Muscle of leg (tissue), 11 donors: ENCODE results near the gene MTF1. TPM values are rescaled to one million over a fixed set of nuclear protein-coding genes. Genes with fewer than 3 reads are reported as not detected.
A peak's percentile ranks its signal among the peaks of the same experiment; 100 is the strongest.
"Not testable (repeated sequence)": the region's sequence is repeated elsewhere in the genome, so short reads cannot be mapped to it uniquely, and the experiment has no call there.

Experiments
- DNase-seq: peaks from one replicate; pipeline ENCODE4 v3.0.0; 2013
- H3K27ac ChIP-seq: one replicate; pipeline ENCODE4 v1.5.1; 2013; ENCODE audit warnings: mild to moderate bottlenecking, low read length, control low read depth
- H3K27me3 ChIP-seq: one replicate; pipeline ENCODE4 v1.6.1; 2013; ENCODE audit warnings: low read length; ENCODE audit not compliant: control insufficient read depth, insufficient read depth
- H3K36me3 ChIP-seq: one replicate; pipeline ENCODE4 v1.6.1; 2013; ENCODE audit warnings: low read length; ENCODE audit not compliant: control insufficient read depth, insufficient read depth
- H3K4me1 ChIP-seq: one replicate; pipeline ENCODE4 v1.6.1; 2013; ENCODE audit warnings: low read length; ENCODE audit not compliant: control insufficient read depth, insufficient read depth
- H3K4me3 ChIP-seq: one replicate; pipeline ENCODE4 v1.5.1; 2013; ENCODE audit warnings: low read length, control low read depth
- H3K9me3 ChIP-seq: replicated peaks from 2 replicates; pipeline ENCODE4 v1.6.1; 2013; ENCODE audit warnings: low read depth, low read length; ENCODE audit not compliant: control insufficient read depth
- WGBS: methylation state at CpG from one replicate; pipeline ENCODE4 v1.1.5; 2013; ENCODE audit warnings: missing lambda C conversion rate; ENCODE audit not compliant: insufficient coverage; 5-methylcytosine and 5-hydroxymethylcytosine counted together
- polyA plus RNA-seq, 8 donors: library from polyadenylated mRNA; unstranded; fragments of 120-200 nt; gene quantifications; one replicate each; pipeline versions ENCODE4 v1.2.1 to v1.2.3, GENCODE V29; 2013; ENCODE audit warnings: inconsistent platforms in 1 of 8, low replicate concordance in 1 of 8; ENCODE audit not compliant: insufficient read length in 8 of 8, insufficient read depth in 1 of 8
- total RNA-seq: library from RNA; stranded (reverse); fragments of 120-200 nt; gene quantifications from one replicate; pipeline ENCODE4 v1.2.4, GENCODE V29; 2013

MTF1 gene
- total and polyA plus RNA-seq, 9 donors: 2.4 to 6.4 (median 5.1) TPM

DNA sequence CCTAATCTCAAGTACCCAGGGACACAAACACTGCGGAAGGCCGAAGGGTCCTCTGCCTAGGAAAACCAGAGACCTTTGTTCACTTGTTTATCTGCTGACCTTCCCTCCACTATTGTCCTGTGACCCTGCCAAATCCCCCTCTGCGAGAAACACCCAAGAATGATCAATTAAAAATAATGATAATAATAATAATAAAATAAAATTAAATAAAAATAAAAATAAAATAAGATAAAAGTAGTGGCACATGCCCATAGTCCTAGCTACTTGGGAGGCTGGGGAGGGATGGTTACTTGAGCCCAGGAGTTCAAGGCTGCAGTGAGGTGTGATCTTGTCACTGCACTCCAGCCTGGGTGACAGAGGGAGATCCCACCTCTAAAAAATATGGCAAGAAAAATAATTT lies 38.2 kb upstream of the MTF1 start:
- not testable (repeated sequence) for H3K4me1 ChIP-seq, H3K9me3 ChIP-seq, H3K36me3 ChIP-seq, DNase-seq, H3K27me3 ChIP-seq, H3K27ac ChIP-seq, H3K4me3 ChIP-seq
- WGBS: no CpG with 5 or more reads among the region's 3 CpGs

- no peaks in the 10 kb centered on the region for H3K9me3 ChIP-seq
- no peaks in the 10 kb centered on the region for H3K4me1 ChIP-seq
- DNase-seq: no peak
- H3K27me3 ChIP-seq: no peaks in the 10 kb centered on the region
- no peak overlapping the region for H3K27ac ChIP-seq
- H3K4me3 ChIP-seq: no peak overlapping the region
- H3K36me3 ChIP-seq: peaks cover 12% of the 10 kb centered on the region
- WGBS: 100% methylated on average over 2 of the region's 2 CpGs
These were observed 34.3 kb upstream of the MTF1 start for GRCh38 chr1:37893673-37894072.

GRCh38 chr1:37892151-37893047 lies 33.0 kb upstream of the MTF1 start:
- WGBS: 88% methylated on average over 1 of the region's 5 CpGs
- no peak overlapping the region for H3K27ac ChIP-seq

GRCh38 chr1:37890378-37891014 lies 31.1 kb upstream of the MTF1 start:
- H3K36me3 ChIP-seq: peaks cover 40% of the 10 kb centered on the region
- H3K4me3 ChIP-seq: no peak overlapping the region
- H3K27me3 ChIP-seq: no peaks in the 10 kb centered on the region
- H3K4me1 ChIP-seq: no peaks in the 10 kb centered on the region
- DNase-seq: peak; percentile 35
- H3K9me3 ChIP-seq: no peaks in the 10 kb centered on the region
- no CpG with 5 or more reads among the region's 4 CpGs for WGBS
- no peak overlapping the region for H3K27ac ChIP-seq

More at GRCh38 chr1:37892151-37893047, 33.0 kb upstream of the MTF1 start:
- no peaks in the 10 kb centered on the region for H3K27me3 ChIP-seq
- no peak for DNase-seq
- peaks cover 24% of the 10 kb centered on the region for H3K36me3 ChIP-seq
- no peaks in the 10 kb centered on the region for H3K4me1 ChIP-seq
- H3K9me3 ChIP-seq: no peaks in the 10 kb centered on the region
- no peak overlapping the region for H3K4me3 ChIP-seq

DNA sequence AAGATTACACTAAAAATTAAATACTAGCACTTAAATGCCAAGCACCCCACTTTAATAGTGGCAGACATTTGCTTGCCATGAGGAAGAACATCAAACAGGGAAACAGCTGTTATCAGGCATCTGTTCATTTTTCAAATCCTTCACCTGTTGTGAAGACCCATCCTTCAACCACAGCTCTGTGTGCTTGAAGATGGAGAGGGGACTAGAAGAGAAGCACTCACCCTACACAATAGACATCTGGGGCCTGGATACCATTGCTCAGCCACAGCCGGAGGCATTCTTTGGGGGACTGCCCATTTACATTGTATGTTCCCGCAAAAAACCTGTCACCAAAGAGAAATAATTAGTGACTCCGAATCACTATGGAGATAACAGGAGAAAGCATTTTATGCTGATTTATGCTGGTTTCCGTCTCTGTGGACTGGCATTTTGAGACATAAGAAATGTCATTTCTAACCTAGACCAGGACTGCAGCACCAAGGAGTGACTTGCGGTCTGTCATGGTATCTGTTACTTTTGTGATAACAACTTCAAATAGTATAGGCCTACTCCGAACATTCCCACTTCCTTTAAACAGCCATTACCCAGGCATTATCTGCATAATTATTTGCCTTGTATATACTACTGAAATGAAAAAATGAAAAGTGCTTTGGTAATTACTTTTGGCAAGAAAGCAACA lies 28.8 kb upstream of the MTF1 start:
- H3K4me1 ChIP-seq: no peaks in the 10 kb centered on the region
- DNase-seq: no peak
- peaks cover 48% of the 10 kb centered on the region for H3K36me3 ChIP-seq
- no peak overlapping the region for H3K4me3 ChIP-seq
- H3K27me3 ChIP-seq: no peaks in the 10 kb centered on the region
- no peaks in the 10 kb centered on the region for H3K9me3 ChIP-seq
- H3K27ac ChIP-seq: no peak overlapping the region
- WGBS: no CpG with 5 or more reads among the region's 6 CpGs

DNA sequence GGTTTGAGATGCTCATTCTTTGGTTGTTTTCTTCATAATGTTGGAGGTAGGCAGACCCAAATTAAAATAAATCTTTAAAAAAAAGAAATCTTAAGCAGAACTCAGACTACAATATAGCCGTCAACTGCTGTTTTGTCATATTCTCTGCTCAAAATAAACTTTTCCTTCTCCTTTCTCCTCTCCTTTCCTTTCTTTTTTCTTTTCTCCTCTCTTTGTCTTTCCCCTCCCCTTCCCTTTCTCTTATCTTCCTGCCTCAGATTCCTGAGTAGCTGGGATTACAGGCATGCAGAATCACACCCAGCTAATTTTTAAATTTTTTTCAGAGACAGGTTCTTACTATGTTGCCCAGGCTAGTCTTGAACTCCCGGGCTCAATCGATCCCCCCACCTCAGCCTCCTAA lies 24.8 kb upstream of the MTF1 start:
- no peaks in the 10 kb centered on the region for H3K4me1 ChIP-seq
- no peak overlapping the region for H3K4me3 ChIP-seq
- no peaks in the 10 kb centered on the region for H3K27me3 ChIP-seq
- WGBS: 82% methylated on average over 1 of the region's 3 CpGs
- no peaks in the 10 kb centered on the region for H3K9me3 ChIP-seq
- DNase-seq: no peak
- H3K27ac ChIP-seq: no peak overlapping the region
- peaks cover 60% of the 10 kb centered on the region for H3K36me3 ChIP-seq

DNA sequence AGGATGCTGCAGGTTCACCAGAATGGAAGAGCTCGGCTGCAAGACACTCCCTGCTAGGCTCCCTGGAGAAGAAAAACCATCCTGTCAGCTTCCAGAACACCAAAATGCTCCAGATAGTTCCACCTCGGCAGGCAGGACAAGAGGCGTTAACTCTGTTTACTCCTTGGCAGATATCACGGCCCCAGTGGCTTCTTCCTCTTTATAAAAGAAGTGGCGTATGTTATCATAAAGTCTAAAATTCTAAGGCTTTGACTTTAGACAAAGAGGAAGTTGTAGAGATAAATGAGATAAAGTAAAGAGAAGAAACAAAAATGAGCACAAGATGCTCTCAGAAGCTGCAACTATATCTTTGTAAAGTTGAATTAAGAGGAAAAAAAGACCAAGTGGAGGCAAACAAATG lies 24.3 kb upstream of the MTF1 start:
- H3K9me3 ChIP-seq: no peaks in the 10 kb centered on the region
- H3K36me3 ChIP-seq: peaks cover 56% of the 10 kb centered on the region
- H3K27me3 ChIP-seq: no peaks in the 10 kb centered on the region
- no peak for DNase-seq
- H3K27ac ChIP-seq: no peak overlapping the region
- no peaks in the 10 kb centered on the region for H3K4me1 ChIP-seq
- no peak overlapping the region for H3K4me3 ChIP-seq
- WGBS: 100% methylated on average over 2 of the region's 5 CpGs

GRCh38 chr1:37879865-37880264 lies 20.5 kb upstream of the MTF1 start:
- Histone ChIP-seq H3K9me3 (no peaks in the 10 kb centered on the region), H3K27me3 (no peaks in the 10 kb centered on the region), H3K36me3 (peaks cover 39% of the 10 kb centered on the region), H3K4me1 (no peaks in the 10 kb centered on the region), H3K27ac (no peak overlapping the region), H3K4me3 (no peak overlapping the region)
- DNase-seq: no peak
- WGBS: 89% methylated on average over 1 of the region's 4 CpGs

DNA sequence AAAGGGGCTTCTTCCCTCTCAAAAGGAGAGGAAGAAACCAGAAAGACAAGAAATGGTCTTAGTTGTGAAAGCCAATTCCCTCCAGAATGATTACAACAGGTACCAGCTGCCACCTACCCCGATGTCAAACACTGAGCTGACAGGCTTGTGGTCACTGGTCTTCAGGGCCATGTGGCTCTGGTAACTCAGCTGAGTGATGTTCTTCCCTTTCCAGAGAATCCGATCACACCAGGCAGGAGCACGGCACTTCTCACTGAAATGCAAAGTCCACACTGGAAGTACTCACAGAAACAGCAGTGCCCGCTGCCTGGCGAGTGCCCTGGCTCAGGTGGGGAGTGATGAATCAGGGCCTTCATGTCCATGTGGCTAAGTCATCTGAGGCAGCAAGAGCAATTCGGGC lies 18.7 kb upstream of the MTF1 start:
- no peak for DNase-seq
- Histone ChIP-seq H3K27ac (no peak overlapping the region), H3K36me3 (peaks cover 48% of the 10 kb centered on the region), H3K9me3 (no peaks in the 10 kb centered on the region), H3K4me1 (no peaks in the 10 kb centered on the region), H3K27me3 (no peaks in the 10 kb centered on the region), H3K4me3 (no peak overlapping the region)
- 88% methylated on average over 3 of the region's 6 CpGs for WGBS

DNA sequence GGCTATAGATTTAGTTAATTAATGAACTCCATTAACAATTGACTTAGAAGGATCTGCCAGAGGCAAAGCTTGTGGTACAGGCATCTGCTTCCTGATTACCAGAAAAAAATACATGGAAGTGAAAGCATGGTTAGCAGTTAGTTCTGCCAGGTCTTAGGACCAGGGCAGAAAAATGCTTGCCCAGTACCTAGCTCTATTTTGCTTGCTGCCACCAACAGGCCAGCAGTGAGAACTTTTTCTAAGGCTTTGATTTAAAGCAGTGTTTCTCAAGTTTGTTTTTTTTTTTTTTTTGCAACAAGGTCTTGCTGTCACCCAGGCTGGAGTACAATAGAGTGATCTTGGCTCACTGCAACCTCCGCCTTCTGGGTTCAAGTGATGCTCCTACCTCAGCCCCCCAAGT lies 16.4 kb upstream of the MTF1 start:
- Histone ChIP-seq H3K9me3 (no peaks in the 10 kb centered on the region), H3K27ac (no peak overlapping the region), H3K27me3 (no peaks in the 10 kb centered on the region), H3K36me3 (peaks cover 51% of the 10 kb centered on the region), H3K4me1 (no peaks in the 10 kb centered on the region), H3K4me3 (no peak overlapping the region)
- WGBS: no CpG with 5 or more reads among the region's 1 CpG
- DNase-seq: no peak
